ENCODE results near the gene TRPT1. TPM values are rescaled to one million over a fixed set of nuclear protein-coding genes. Genes with fewer than 3 reads are reported as not detected.

Gene TRPT1
- total and polyA plus RNA-seq, 9 of the 15 experiments (the other 6 are each of a cell fraction or from before 2014, with no cell fraction given): 4.6 to 41.7 (median 23.1) TPM

- Histone ChIP-seq H3K27ac (ENCODE audit: extremely low read depth, low read depth, low read length) (0 out of 3 replicates have a peak overlapping the region, but pooled peaks have one; percentile 12), H3K27me3 (ENCODE audit: control insufficient read depth in 2 of 2, insufficient read depth in 2 of 2, low read length in 2 of 2) (no peaks in the 10 kb centered on the region), H3K4me2 (ENCODE audit: insufficient read depth, low read length) (no peak overlapping the region), H3K4me3 (no peak overlapping the region), H3K9ac (ENCODE audit: insufficient read depth in 1 of 2, low read depth in 2 of 2, low read length in 2 of 2) (no peak overlapping the region), H3K36me3 (ENCODE audit: control insufficient read depth, insufficient read depth, low read length) (peaks cover 44% of the 10 kb centered on the region; the same call in 2 of the 3 replicates), H4K20me1 (replicated peaks; ENCODE audit: control insufficient read depth, insufficient read depth, low read length) (0 out of 2 replicates have a peak, but pooled peaks cover 3% of the 10 kb centered on the region), H3K9me3 (replicated peaks; ENCODE audit: control insufficient read depth, insufficient read depth, low read depth, low read length) (no peaks in the 10 kb centered on the region), H3K9me1 (ENCODE audit: control insufficient read depth, insufficient read depth, low read length) (no peaks in the 10 kb centered on the region), H3K4me1 (replicated peaks in 1 of 2; ENCODE audit: control insufficient read depth in 2 of 2, insufficient read depth in 2 of 2, low read length in 2 of 2) (peaks cover 23 to 61% of the 10 kb centered on the region in 2 experiments), H3K79me2 (ENCODE audit: control insufficient read depth, insufficient read depth, low read length) (peaks cover 43% of the 10 kb centered on the region), H2AFZ (ENCODE audit: low read depth, low read length) (no peak overlapping the region)
- intact Hi-C loops (cut with micrococcal nuclease) (no loop called here), in situ Hi-C loops (cut with MboI) (no loop called here)
- peak; percentile 44; the same call in 1 of the 2 replicates for TF ChIP-seq RBFOX2 (IDR thresholded peaks at IDR 0.05; ENCODE audit: low read depth, low read length)
- no peak for TF ChIP-seq PATZ1 (CRISPR knock-in tag; IDR thresholded peaks at IDR 0.05; ENCODE audit: borderline replicate concordance)
- no peak for TF ChIP-seq MCM3 (IDR thresholded peaks at IDR 0.05)
- CTCF ChIA-PET (ENCODE audit: low intra/inter-chr PET ratio): no interaction called here
- POLR2A ChIA-PET: interaction anchor here (1.0 to 1.6 kb wide), 3 partner anchors 13 to 31 kb away, joined by 3 to 9 read pairs (median 3); no protein-coding TSS in a partner anchor
- ATAC-seq (no peak), DNase-seq (ENCODE audit: extremely low read depth in 1 of 4, low spot score in 3 of 4) (no peak), FAIRE-seq (no peak)
- 82% methylated on average over 10 of the region's 12 CpGs for WGBS (ENCODE audit: insufficient coverage, low coverage, missing lambda C conversion rate)
- no TSS peak for BruUV-seq (replicated peaks)
These were observed 11.5 kb upstream of the TRPT1 start for GRCh38 chr11:64237484-64237951.
